K562 (cell line): Measurements from ENCODE around the gene SCYL1. TPM values are rescaled to one million over a fixed set of nuclear protein-coding genes. Genes with fewer than 3 reads are reported as not detected.

Experiments used
- CBX5 ChIP-seq: IDR thresholded peaks from 2 replicates; pipeline ENCODE4 v1.6.1; 2014; ENCODE audit warnings: low read depth, borderline replicate concordance
- CHD1 ChIP-seq: fragments of 200-600 bp; sonication (generic); IDR thresholded peaks from one replicate; pipeline ENCODE4 v1.6.1; 2012; ENCODE audit warnings: mild to moderate bottlenecking, moderate library complexity, low read length, inconsistent platforms
- CREB3 ChIP-seq: fragments of 450-650 bp; conservative IDR thresholded peaks from 2 replicates; pipeline ENCODE4 v1.6.1; 2016; ENCODE audit warnings: missing genetic modification characterization, low read depth, mild to moderate bottlenecking, missing compliant biosample characterization, moderate library complexity
- CTBP1 ChIP-seq: fragments of 450-650 bp; IDR thresholded peaks from 2 replicates; pipeline ENCODE4 v1.6.1; 2016; ENCODE audit warnings: borderline replicate concordance
- HDGF ChIP-seq: fragments of 450-650 bp; IDR thresholded peaks from 2 replicates; pipeline ENCODE4 v1.6.1; 2016
- RB1 ChIP-seq: fragments of 450-650 bp; IDR thresholded peaks from 2 replicates; pipeline ENCODE4 v1.6.1; 2017; ENCODE audit warnings: low read depth, mild to moderate bottlenecking
- SAFB2 ChIP-seq: fragments of 200-400 bp; formaldehyde crosslinking; IDR thresholded peaks from 2 replicates; pipeline ENCODE4 v1.6.1; 2018; ENCODE audit warnings: borderline replicate concordance, low read length, low read depth, moderate library complexity; ENCODE audit not compliant: severe bottlenecking
- THAP7 ChIP-seq: fragments of 250-450 bp; sonication (Bioruptor Pico); IDR thresholded peaks from 2 replicates; pipeline ENCODE4 v1.5.0; 2021
- ZBTB11 ChIP-seq, 3 experiments: fragments of 200-800 bp in 1 of 3; fragments of 250-450 bp in 1 of 3; fragments of 450-650 bp in 1 of 3; sonication (Bioruptor Pico) in 1 of 3; sonication (Bioruptor generic) in 1 of 3; formaldehyde crosslinking in 1 of 3; IDR thresholded peaks; 2 replicates each; pipeline versions ENCODE4 v1.6.1 to v1.8.0; 2016 to 2022; ENCODE audit warnings: mild to moderate bottlenecking in 2 of 3, missing genetic modification characterization in 2 of 3, missing compliant biosample characterization in 1 of 3, moderate library complexity in 1 of 3
- ZNF318 ChIP-seq, 2 experiments: fragments of 450-650 bp; IDR thresholded peaks; 2 replicates each; pipeline ENCODE4 v1.6.1; 2016; ENCODE audit warnings: mild to moderate bottlenecking in 2 of 2, borderline replicate concordance in 1 of 2, low read depth in 1 of 2, moderate library complexity in 1 of 2
- ZNF511 ChIP-seq: sonication (generic); formaldehyde crosslinking; IDR thresholded peaks from 2 replicates; pipeline ENCODE4 v1.8.0; 2022; ENCODE audit warnings: mild to moderate bottlenecking, missing genetic modification reagents
- polyA plus RNA-seq, 8 experiments: library from polyadenylated mRNA; depleted of rRNA in 4 of 8; stranded (reverse) in 5 of 8; unstranded in 3 of 8; fragments of >200 nt; fragmentation: Nextera tagmentation in 2 of 8; fragmentation: Illumina TruSeq in 1 of 8; extraction: Ambion mirVana in 2 of 8; extraction: Trizol in 1 of 8; gene quantifications; 2 replicates each; pipeline versions ENCODE4 v1.2.1 to v1.2.3, GENCODE V29; 2011 to 2014; ENCODE audit warnings: inconsistent platforms in 1 of 8, missing spikeins in 1 of 8
- total RNA-seq, 7 experiments: library from RNA; depleted of rRNA in 6 of 7; stranded (reverse); fragments of >200 nt in 6 of 7; fragmentation: Illumina TruSeq in 2 of 7; extraction: Trizol in 2 of 7; gene quantifications; 2 replicates each; pipeline versions ENCODE4 v1.2.1 to v1.2.3, GENCODE V29; 2011 to 2021; ENCODE audit warnings: low replicate concordance in 1 of 7

SCYL1 gene
- total and polyA plus RNA-seq, 9 of the 15 experiments (the other 6 are each of a cell fraction or from before 2014, with no cell fraction given): 1.9 to 145 (median 57.6) TPM

GRCh38 chr11:65502555-65503367 lies 22.1 kb upstream of the SCYL1 start (continued):
- peak in 1 of 2 experiments; percentile 55; a peak in 1 of 4 replicates for TF ChIP-seq ZNF318 (IDR thresholded peaks at IDR 0.05; ENCODE audit: borderline replicate concordance in 1 of 2, low read depth in 1 of 2)
- TF ChIP-seq CREB3 (tag): no peak
- TF ChIP-seq THAP7: peak; percentile 39; the same call in 1 of the 2 replicates
- TF ChIP-seq CHD1: peak; percentile 100
- TF ChIP-seq CTBP1: no peak
- TF ChIP-seq SAFB2: no peak
- no peak for TF ChIP-seq RB1
- TF ChIP-seq ZBTB11 (CRISPR knock-in tag; IDR thresholded peaks at IDR 0.05): peak in 1 of 3 experiments; percentile 25; a peak in 1 of 6 replicates
- TF ChIP-seq HDGF: no peak
- TF ChIP-seq ZNF511: no peak
- no peak for TF ChIP-seq CBX5
